ENCODE results near the gene POGZ. TPM values are rescaled to one million over a fixed set of nuclear protein-coding genes. Genes with fewer than 3 reads are reported as not detected.
"Not testable (repeated sequence)": the region's sequence is repeated elsewhere in the genome, so short reads cannot be mapped to it uniquely, and the experiment has no call there.

POGZ gene
- total and polyA plus RNA-seq, 2 of the 4 experiments (the other 2 are of a cell fraction): 20.8 to 33.5 TPM

DNA sequence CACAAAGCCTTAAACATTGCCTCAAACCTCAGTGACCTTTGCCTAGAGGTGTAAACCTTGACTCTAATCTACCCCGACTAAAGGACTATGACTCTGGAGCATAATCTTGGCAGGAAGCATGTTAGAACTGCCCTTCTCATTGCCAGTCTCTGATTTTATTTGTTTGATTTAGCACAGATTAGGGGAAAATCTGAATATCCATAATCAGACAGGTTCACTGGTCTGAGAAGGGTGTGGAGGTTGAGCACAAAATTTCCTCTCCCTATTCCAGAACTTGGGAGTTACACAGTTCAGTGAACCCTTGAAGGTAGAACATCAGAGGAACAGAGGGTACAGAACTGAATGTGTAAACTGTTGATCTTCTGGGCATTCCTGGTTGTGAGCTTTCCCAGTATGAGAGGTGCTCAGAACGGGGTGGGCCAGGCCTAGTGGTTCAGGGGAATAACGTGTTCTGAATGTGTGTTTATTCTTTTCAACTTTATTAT, 68.2 kb downstream of the POGZ start:
- H4K20me1 ChIP-seq (ENCODE audit: insufficient read depth, low read length): no peaks in the 10 kb centered on the region
- POLR2A ChIA-PET (ENCODE audit: unreplicated experiment): no interaction called here
- H3K4ac ChIP-seq (ENCODE audit: low read depth, low read length): no peak overlapping the region
- no peak for ATAC-seq (ENCODE audit: low read depth)
- dilution Hi-C loops (cut with HindIII; ENCODE audit: low sequenced_read_pairs, unreplicated experiment) (no loop called here), in situ Hi-C loops (cut with MboI; ENCODE audit: low sequenced_read_pairs) (no loop called here), intact Hi-C loops (cut with micrococcal nuclease) (no loop called here)
- no peak overlapping the region for H2BK120ac ChIP-seq (ENCODE audit: low read depth, low read length)
- H4K91ac ChIP-seq (ENCODE audit: insufficient read depth, low read depth, low read length): no peak overlapping the region
- H3K4me2 ChIP-seq (ENCODE audit: low read depth, low read length): no peak overlapping the region
- H3K4me1 ChIP-seq (ENCODE audit: control insufficient read depth, insufficient read depth, low read length): no peaks in the 10 kb centered on the region
- H3K9ac ChIP-seq (ENCODE audit: low read depth, low read length): no peak overlapping the region
- no peak overlapping the region for H2AK5ac ChIP-seq (ENCODE audit: low read depth, low read length)
- H4K8ac ChIP-seq (ENCODE audit: low read depth in 2 of 2, low read length in 2 of 2): no peak overlapping the region
- H2BK20ac ChIP-seq (ENCODE audit: low read depth, low read length): no peak overlapping the region
- WGBS, 2 experiments (ENCODE audit: extremely low coverage in 2 of 2, insufficient read length in 1 of 2): no CpG with 5 or more reads among the region's 3 CpGs
- CTCF ChIA-PET: no interaction called here
- H3K18ac ChIP-seq (ENCODE audit: low read depth, low read length): no peak overlapping the region
- no peak overlapping the region for H3K4me3 ChIP-seq (ENCODE audit: insufficient read depth, low read depth, low read length)
- H3K79me1 ChIP-seq (ENCODE audit: low read depth in 1 of 2, low read length in 2 of 2): no peaks in the 10 kb centered on the region
- H2AK9ac ChIP-seq (replicated peaks; ENCODE audit: low read depth, low read length, poor library complexity): no peak overlapping the region
- no peaks in the 10 kb centered on the region for H3K9me1 ChIP-seq (ENCODE audit: insufficient read depth, low read length)
- no peak overlapping the region for H2BK15ac ChIP-seq (ENCODE audit: low read depth, low read length)
- no peak overlapping the region for H2BK5ac ChIP-seq (ENCODE audit: low read depth, low read length, poor library complexity, severe bottlenecking)
- H2AFZ ChIP-seq (replicated peaks; ENCODE audit: low read length, poor library complexity): no peak overlapping the region
- H4K5ac ChIP-seq (ENCODE audit: low read depth, low read length): no peak overlapping the region
- no TSS peak for BruUV-seq (replicated peaks)
- H3K9me3 ChIP-seq (ENCODE audit: control insufficient read depth, insufficient read depth, low read length): no peaks in the 10 kb centered on the region
- H3K27me3 ChIP-seq (ENCODE audit: control insufficient read depth, insufficient read depth, low read length): peaks cover 1% of the 10 kb centered on the region; the same call in 1 of the 2 replicates
- no peak for DNase-seq
- H3K36me3 ChIP-seq (ENCODE audit: control insufficient read depth, insufficient read depth, low read length): no peaks in the 10 kb centered on the region
- TF ChIP-seq CEBPB (IDR thresholded peaks at IDR 0.05; ENCODE audit: low read depth, low read length) (no peak), SMC3 (IDR thresholded peaks at IDR 0.05; ENCODE audit: low read depth, low read length) (no peak), RCOR1 (IDR thresholded peaks at IDR 0.05; ENCODE audit: insufficient replicate concordance, low read length) (no peak), CHD1 (IDR thresholded peaks at IDR 0.05; ENCODE audit: low read depth, low read length) (no peak), MXI1 (IDR thresholded peaks at IDR 0.05; ENCODE audit: borderline replicate concordance, low read depth, low read length) (no peak)
- H3K23ac ChIP-seq (ENCODE audit: low read depth, low read length): no peak overlapping the region
- H3K56ac ChIP-seq (ENCODE audit: extremely low read depth, insufficient read depth, low read length): no peak overlapping the region
- H3K27ac ChIP-seq (ENCODE audit: insufficient read depth, low read length): no peak overlapping the region
- H3K14ac ChIP-seq (replicated peaks; ENCODE audit: low read depth, low read length): no peak overlapping the region

DNA sequence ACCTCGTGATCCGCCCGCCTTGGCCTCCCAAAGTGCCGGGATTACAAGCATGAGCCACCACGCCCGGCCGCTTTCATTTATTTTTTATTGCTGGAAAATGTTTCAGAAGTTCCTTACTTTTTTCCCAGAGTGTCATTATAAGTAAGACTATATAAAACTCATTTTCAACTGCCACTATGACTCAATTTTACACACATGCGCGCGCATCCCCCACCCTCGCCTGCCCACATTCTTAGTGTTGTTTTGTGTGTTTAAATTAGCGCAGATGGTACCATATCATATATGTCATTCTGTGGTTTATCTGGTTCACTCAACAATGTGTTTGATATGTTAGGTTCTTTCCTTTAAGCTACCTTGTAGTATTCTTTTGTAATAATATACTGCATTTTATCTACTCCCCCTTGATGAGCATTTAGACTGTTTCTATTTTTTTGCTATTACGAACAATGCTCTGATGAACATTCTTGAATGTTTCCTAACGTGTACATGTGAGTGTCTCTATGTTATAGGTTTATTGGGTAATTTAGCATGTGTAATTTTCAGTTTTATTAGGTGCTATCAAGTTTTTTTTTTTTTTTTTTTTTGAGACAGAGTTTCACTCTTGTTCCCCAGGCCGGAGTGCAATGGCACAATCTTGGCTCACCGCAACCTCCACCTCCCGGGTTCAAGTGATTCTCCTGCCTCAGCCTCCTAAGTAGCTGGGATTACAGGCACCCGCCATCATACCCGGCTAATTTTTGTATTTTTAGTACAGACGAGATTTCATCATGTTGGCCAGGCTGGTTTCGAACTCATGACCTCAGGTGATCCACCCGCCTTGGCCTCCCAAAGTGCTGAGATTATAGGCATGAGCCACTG, 68.8 kb downstream of the POGZ start:
- H3K4me3 ChIP-seq (ENCODE audit: insufficient read depth, low read depth, low read length): not testable (repeated sequence)

More for the DNA sequence above, 68.8 kb downstream of the POGZ start:
- H3K18ac ChIP-seq (ENCODE audit: low read depth, low read length); H4K8ac ChIP-seq (ENCODE audit: low read depth in 2 of 2, low read length in 2 of 2); H3K36me3 ChIP-seq (ENCODE audit: control insufficient read depth, insufficient read depth, low read length); H3K4me1 ChIP-seq (ENCODE audit: control insufficient read depth, insufficient read depth, low read length); H3K56ac ChIP-seq (ENCODE audit: extremely low read depth, insufficient read depth, low read length); H2AK5ac ChIP-seq (ENCODE audit: low read depth, low read length); H3K14ac ChIP-seq (replicated peaks; ENCODE audit: low read depth, low read length); DNase-seq; H2AK9ac ChIP-seq (replicated peaks; ENCODE audit: low read depth, low read length, poor library complexity); ATAC-seq (ENCODE audit: low read depth); H3K27me3 ChIP-seq (ENCODE audit: control insufficient read depth, insufficient read depth, low read length); H3K27ac ChIP-seq (ENCODE audit: insufficient read depth, low read length); dilution Hi-C loops (cut with HindIII; ENCODE audit: low sequenced_read_pairs, unreplicated experiment); intact Hi-C loops (cut with micrococcal nuclease); H3K9me3 ChIP-seq (ENCODE audit: control insufficient read depth, insufficient read depth, low read length); H2BK15ac ChIP-seq (ENCODE audit: low read depth, low read length); H3K79me1 ChIP-seq (ENCODE audit: low read depth in 1 of 2, low read length in 2 of 2); H2BK20ac ChIP-seq (ENCODE audit: low read depth, low read length); H3K4ac ChIP-seq (ENCODE audit: low read depth, low read length); H3K9me1 ChIP-seq (ENCODE audit: insufficient read depth, low read length); POLR2A ChIA-PET (ENCODE audit: unreplicated experiment); H3K4me2 ChIP-seq (ENCODE audit: low read depth, low read length); H4K91ac ChIP-seq (ENCODE audit: insufficient read depth, low read depth, low read length); H3K23ac ChIP-seq (ENCODE audit: low read depth, low read length); H4K5ac ChIP-seq (ENCODE audit: low read depth, low read length); H2AFZ ChIP-seq (replicated peaks; ENCODE audit: low read length, poor library complexity); BruUV-seq (replicated peaks); H2BK5ac ChIP-seq (ENCODE audit: low read depth, low read length, poor library complexity, severe bottlenecking); H4K20me1 ChIP-seq (ENCODE audit: insufficient read depth, low read length); H2BK120ac ChIP-seq (ENCODE audit: low read depth, low read length); H3K9ac ChIP-seq (ENCODE audit: low read depth, low read length); in situ Hi-C loops (cut with MboI; ENCODE audit: low sequenced_read_pairs): not testable (repeated sequence)
- 100% methylated on average over 6 of the region's 22 CpGs; no CpG with 5 or more reads in 1 of the 2 experiments for WGBS, 2 experiments (ENCODE audit: extremely low coverage in 2 of 2, insufficient read length in 1 of 2)
- CTCF ChIA-PET: interaction anchor here (1.0 kb wide), 1 partner anchor 9 kb away, joined by 3 read pairs; the partner anchor contains the start of gene PSMB4

All from IMR-90 (cell line).